Thyroid gland (tissue), 4 donors: Measurements from ENCODE around the gene ZNF215.

Experiments used
- POLR2A ChIP-seq, 2 donors: fragments of 450-650 bp; IDR thresholded peaks; one replicate each; pipeline ENCODE4 v1.6.1; 2017; ENCODE audit warnings: antibody characterized with exemption in 2 of 2, mild to moderate bottlenecking in 2 of 2, moderate library complexity in 1 of 2
- TF ChIP-seq, protein P1 (sequence below), 6 experiments: fragments of 200-600 bp in 3 of 6; fragments of 450-650 bp in 3 of 6; sonication (generic) in 3 of 6; IDR thresholded peaks; one replicate each; pipeline ENCODE4 v1.5.1; 2016 to 2019; ENCODE audit warnings: antibody characterized with exemption in 6 of 6, mild to moderate bottlenecking in 2 of 6, inconsistent platforms in 1 of 6, moderate library complexity in 1 of 6

DNA sequence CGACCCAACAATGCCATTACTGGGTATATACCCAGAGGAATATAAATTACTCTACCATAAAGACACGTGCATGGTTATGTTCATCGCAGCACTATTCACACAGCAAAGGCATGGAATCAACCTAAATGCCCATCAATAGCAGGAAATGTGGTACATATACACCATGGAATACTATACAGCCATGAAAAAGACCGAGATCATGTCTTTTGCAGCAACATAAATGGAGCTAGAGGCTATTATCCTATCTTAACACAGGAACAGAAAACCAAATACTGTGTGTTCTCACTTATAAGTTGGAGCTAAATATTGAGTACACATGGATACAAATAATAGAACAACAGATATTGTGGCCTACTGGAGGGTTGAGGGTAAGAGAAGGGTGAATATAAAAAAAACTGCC lies 37.4 kb upstream of the ZNF215 start:
- TF ChIP-seq, protein P1, sequence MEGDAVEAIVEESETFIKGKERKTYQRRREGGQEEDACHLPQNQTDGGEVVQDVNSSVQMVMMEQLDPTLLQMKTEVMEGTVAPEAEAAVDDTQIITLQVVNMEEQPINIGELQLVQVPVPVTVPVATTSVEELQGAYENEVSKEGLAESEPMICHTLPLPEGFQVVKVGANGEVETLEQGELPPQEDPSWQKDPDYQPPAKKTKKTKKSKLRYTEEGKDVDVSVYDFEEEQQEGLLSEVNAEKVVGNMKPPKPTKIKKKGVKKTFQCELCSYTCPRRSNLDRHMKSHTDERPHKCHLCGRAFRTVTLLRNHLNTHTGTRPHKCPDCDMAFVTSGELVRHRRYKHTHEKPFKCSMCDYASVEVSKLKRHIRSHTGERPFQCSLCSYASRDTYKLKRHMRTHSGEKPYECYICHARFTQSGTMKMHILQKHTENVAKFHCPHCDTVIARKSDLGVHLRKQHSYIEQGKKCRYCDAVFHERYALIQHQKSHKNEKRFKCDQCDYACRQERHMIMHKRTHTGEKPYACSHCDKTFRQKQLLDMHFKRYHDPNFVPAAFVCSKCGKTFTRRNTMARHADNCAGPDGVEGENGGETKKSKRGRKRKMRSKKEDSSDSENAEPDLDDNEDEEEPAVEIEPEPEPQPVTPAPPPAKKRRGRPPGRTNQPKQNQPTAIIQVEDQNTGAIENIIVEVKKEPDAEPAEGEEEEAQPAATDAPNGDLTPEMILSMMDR (IDR thresholded peaks at IDR 0.05) = no peak
- TF ChIP-seq POLR2A (IDR thresholded peaks at IDR 0.05) = no peak
